GM23338 (cell line): ENCODE data around the gene KAT2A. TPM values are rescaled to one million over a fixed set of nuclear protein-coding genes. Genes with fewer than 3 reads are reported as not detected.

Source experiments
- ATAC-seq: fragments of 200-7000 bp; cut with Tn5 transposase; 3 replicates; pipeline ENCODE4 v1.9.1; 2020
- DNase-seq: peaks from one replicate; pipeline ENCODE4 v3.0.0-alpha.2; 2015; ENCODE audit warnings: low spot score
- H2AFZ ChIP-seq: fragments of 200-600 bp; sonication (generic); 2 replicates; pipeline ENCODE4 v1.8.0; 2016; ENCODE audit warnings: antibody characterized with exemption, mild to moderate bottlenecking, moderate library complexity
- H3F3A ChIP-seq: fragments of 200-600 bp; sonication (generic); replicated peaks from 2 replicates; pipeline ENCODE4 v1.8.0; 2017; ENCODE audit warnings: antibody characterized with exemption, mixed run types, low read depth
- H3K27ac ChIP-seq: fragments of 200-600 bp; sonication (generic); 2 replicates; pipeline ENCODE4 v1.6.1; 2016; ENCODE audit warnings: low read depth
- H3K27me3 ChIP-seq: fragments of 200-600 bp; sonication (generic); 2 replicates; pipeline ENCODE4 v1.8.0; 2016; ENCODE audit warnings: mild to moderate bottlenecking, mixed run types, moderate library complexity; ENCODE audit not compliant: insufficient read depth
- H3K36me3 ChIP-seq: fragments of 200-600 bp; sonication (generic); 2 replicates; pipeline ENCODE4 v1.8.0; 2016; ENCODE audit warnings: mild to moderate bottlenecking; ENCODE audit not compliant: insufficient read depth
- H3K4me1 ChIP-seq: fragments of 200-600 bp; sonication (generic); 2 replicates; pipeline ENCODE4 v1.8.0; 2016; ENCODE audit warnings: mild to moderate bottlenecking, moderate library complexity; ENCODE audit not compliant: insufficient read depth
- H3K4me2 ChIP-seq: fragments of 200-600 bp; sonication (generic); 2 replicates; pipeline ENCODE4 v1.7.1; 2017; ENCODE audit warnings: mixed run types
- H3K4me3 ChIP-seq: fragments of 200-600 bp; sonication (generic); 2 replicates; pipeline ENCODE4 v1.6.1; 2016; ENCODE audit warnings: mixed run types
- H3K79me2 ChIP-seq: fragments of 200-600 bp; sonication (generic); replicated peaks from 2 replicates; pipeline ENCODE4 v1.8.0; 2017; ENCODE audit warnings: mild to moderate bottlenecking; ENCODE audit not compliant: insufficient read depth
- H3K9me2 ChIP-seq: fragments of 200-600 bp; sonication (generic); 2 replicates; pipeline ENCODE4 v1.8.0; 2017; ENCODE audit not compliant: insufficient read depth
- H4K20me1 ChIP-seq: fragments of 200-600 bp; sonication (generic); replicated peaks from 2 replicates; pipeline ENCODE4 v1.8.0; 2017; ENCODE audit warnings: mild to moderate bottlenecking; ENCODE audit not compliant: insufficient read depth
- H3K27ac Mint-ChIP-seq: 2 replicates; pipeline ENCODE4 v1.8.0; 2020; ENCODE audit warnings: inconsistent platforms, mild to moderate bottlenecking, moderate library complexity, mixed read lengths
- H3K27me3 Mint-ChIP-seq: 3 replicates; pipeline ENCODE4 v1.8.0; 2022; ENCODE audit warnings: low read depth, mild to moderate bottlenecking, moderate library complexity, mixed read lengths, inconsistent platforms; ENCODE audit not compliant: insufficient read depth, poor library complexity
- H3K36me3 Mint-ChIP-seq: 3 replicates; pipeline ENCODE4 v1.8.0; 2021; ENCODE audit warnings: low read depth, mild to moderate bottlenecking, inconsistent platforms, moderate library complexity, mixed read lengths
- H3K4me1 Mint-ChIP-seq: 3 replicates; pipeline ENCODE4 v1.8.0; 2020; ENCODE audit warnings: mild to moderate bottlenecking, inconsistent platforms, mixed read lengths
- H3K4me3 Mint-ChIP-seq: 3 replicates; pipeline ENCODE4 v1.8.0; 2021; ENCODE audit warnings: moderate library complexity, mild to moderate bottlenecking, inconsistent platforms, mixed read lengths
- H3K9me3 Mint-ChIP-seq: 3 replicates; pipeline ENCODE4 v1.8.0; 2020; ENCODE audit warnings: moderate library complexity, mild to moderate bottlenecking, inconsistent platforms, mixed read lengths
- CREB1 ChIP-seq: fragments of 250-450 bp; sonication (Bioruptor Pico); IDR thresholded peaks from 2 replicates; pipeline ENCODE4 v1.5.0; 2020; ENCODE audit warnings: low read depth, mild to moderate bottlenecking, moderate library complexity
- CTCF ChIP-seq, 2 experiments: fragments of 200-600 bp in 1 of 2; sonication (generic) in 1 of 2; conservative IDR thresholded peaks; 2 replicates each; pipeline versions ENCODE4 v1.5.1 to v1.6.1; 2016 to 2017; ENCODE audit warnings: antibody characterized with exemption in 2 of 2, low read depth in 2 of 2, mild to moderate bottlenecking in 2 of 2, moderate library complexity in 1 of 2
- ETS1 ChIP-seq: IDR thresholded peaks from 2 replicates; pipeline ENCODE4 v1.6.1; 2016; ENCODE audit warnings: antibody characterized with exemption
- EZH2 ChIP-seq: fragments of 200-600 bp; sonication (generic); IDR thresholded peaks from one replicate; pipeline ENCODE4 v1.8.0; 2017; ENCODE audit warnings: antibody characterized with exemption, mild to moderate bottlenecking, low read depth; ENCODE audit not compliant: unreplicated experiment
- EZH2phosphoT487 ChIP-seq: fragments of 200-600 bp; sonication (generic); IDR thresholded peaks from one replicate; pipeline ENCODE4 v1.8.1; 2018; ENCODE audit warnings: antibody characterized with exemption; ENCODE audit not compliant: unreplicated experiment
- JUNB ChIP-seq: IDR thresholded peaks from one replicate; pipeline ENCODE4 v1.6.1; 2016; ENCODE audit warnings: antibody characterized with exemption; ENCODE audit not compliant: unreplicated experiment
- NANOG ChIP-seq: IDR thresholded peaks from 2 replicates; pipeline ENCODE4 v1.6.1; 2016; ENCODE audit warnings: antibody characterized with exemption, borderline replicate concordance
- POLR2AphosphoS5 ChIP-seq: IDR thresholded peaks from 2 replicates; pipeline ENCODE4 v1.6.1; 2016; ENCODE audit warnings: antibody characterized with exemption, low read depth
- REST ChIP-seq: IDR thresholded peaks from one replicate; pipeline ENCODE4 v1.6.1; 2018; ENCODE audit warnings: antibody characterized with exemption; ENCODE audit not compliant: unreplicated experiment
- ZNF114 ChIP-seq: fragments of 250-450 bp; sonication (Bioruptor Pico); IDR thresholded peaks from 2 replicates; pipeline ENCODE4 v1.5.0; 2020; ENCODE audit warnings: mild to moderate bottlenecking, moderate library complexity
- ZNF331 ChIP-seq: fragments of 250-450 bp; sonication (Bioruptor Pico); IDR thresholded peaks from 2 replicates; pipeline ENCODE4 v1.5.0; 2020; ENCODE audit warnings: low read depth, mild to moderate bottlenecking, moderate library complexity
- polyA plus RNA-seq: library from polyadenylated mRNA; unstranded; fragments of >200 nt; fragmentation: Nextera tagmentation; extraction: Ambion mirVana; gene quantifications from 2 replicates; pipeline ENCODE4 v1.2.1, GENCODE V29; 2016
- total RNA-seq: library from RNA; depleted of rRNA; stranded (reverse); fragments of >200 nt; shearing (Covaris generic); gene quantifications from 2 replicates; pipeline ENCODE4 v1.2.3, GENCODE V29; 2014

KAT2A gene
- total and polyA plus RNA-seq, 2 experiments from 2014 or later = 13.9 to 25.2 TPM

GRCh38 chr17:42160531-42160910 is 39.4 kb upstream of the KAT2A start (continued):
- TF ChIP-seq REST (no peak), NANOG (no peak), ETS1 (no peak), CREB1 (no peak), EZH2phosphoT487 (no peak), EZH2 (no peak)

GRCh38 chr17:42159796-42160530 is 38.8 kb upstream of the KAT2A start:
- no peak overlapping the region for H2AFZ ChIP-seq
- H3K4me1 Mint-ChIP-seq = peaks cover 18% of the 10 kb centered on the region
- H3K27me3 Mint-ChIP-seq = peaks cover 12% of the 10 kb centered on the region
- H3K4me1 ChIP-seq = peaks cover 9% of the 10 kb centered on the region
- H3K4me3 Mint-ChIP-seq = no peak overlapping the region
- H3K79me2 ChIP-seq = no peaks in the 10 kb centered on the region
- H3K4me3 ChIP-seq = no peak overlapping the region
- no peak for ATAC-seq
- H4K20me1 ChIP-seq = no peaks in the 10 kb centered on the region; the same call in 1 of the 2 replicates
- H3F3A ChIP-seq = peaks cover 9% of the 10 kb centered on the region; the same call in 1 of the 2 replicates
- no peaks in the 10 kb centered on the region for H3K36me3 ChIP-seq
- no peak for DNase-seq
- H3K9me3 Mint-ChIP-seq = no peaks in the 10 kb centered on the region
- H3K9me2 ChIP-seq = no peaks in the 10 kb centered on the region
- H3K27ac Mint-ChIP-seq = no peak overlapping the region
- no peak for TF ChIP-seq CTCF (conservative IDR thresholded peaks at IDR 0.05; ENCODE audit: low read depth in 2 of 2)
- TF ChIP-seq JUNB = no peak
- no peak for TF ChIP-seq ZNF114 (CRISPR knock-in tag)
- no peak for TF ChIP-seq ZNF331 (CRISPR knock-in tag)
- TF ChIP-seq POLR2AphosphoS5 = no peak
- TF ChIP-seq NANOG = no peak
- no peak for TF ChIP-seq ETS1
- no peak for TF ChIP-seq EZH2
- no peak for TF ChIP-seq REST
- no peaks in the 10 kb centered on the region; the same call in 2 of the 3 replicates for H3K36me3 Mint-ChIP-seq
- no peak overlapping the region for H3K4me2 ChIP-seq
- H3K27ac ChIP-seq = no peak overlapping the region
- no peaks in the 10 kb centered on the region for H3K27me3 ChIP-seq
